GM12878 (cell line): ENCODE measurements around the gene CSF1.

Experiments
- EP300 ChIP-seq, 2 experiments: fragments of 150-350 bp in 1 of 2; IDR thresholded peaks; 2 replicates each; pipeline ENCODE4 v1.6.1; 2011 to 2012; ENCODE audit warnings: low read depth in 2 of 2, low read length in 2 of 2, borderline replicate concordance in 1 of 2, improper control_type of control experiment in 1 of 2, inconsistent platforms in 1 of 2; ENCODE audit not compliant: control insufficient read depth in 1 of 2
- FOXM1 ChIP-seq: IDR thresholded peaks from 2 replicates; pipeline ENCODE4 v1.6.1; 2012; ENCODE audit warnings: low read depth, mild to moderate bottlenecking, inconsistent platforms, low read length, moderate library complexity
- GABPA ChIP-seq: IDR thresholded peaks from 2 replicates; pipeline ENCODE4 v1.6.1; 2014; ENCODE audit warnings: antibody characterized with exemption, low read depth, mild to moderate bottlenecking, inconsistent platforms
- JUND ChIP-seq: IDR thresholded peaks from 2 replicates; pipeline ENCODE4 v1.6.1; 2012; ENCODE audit warnings: low read depth, mild to moderate bottlenecking, low read length, improper control_type of control experiment, moderate library complexity
- RAD21 ChIP-seq: IDR thresholded peaks from 2 replicates; pipeline ENCODE4 v1.6.1; 2011; ENCODE audit warnings: mild to moderate bottlenecking, low read depth, low read length, moderate library complexity; ENCODE audit not compliant: insufficient read depth
- RAD51 ChIP-seq: fragments of 450-650 bp; IDR thresholded peaks from 2 replicates; pipeline ENCODE4 v1.6.1; 2016; ENCODE audit warnings: moderate library complexity, mild to moderate bottlenecking, inconsistent platforms
- RBBP5 ChIP-seq: fragments of 200-600 bp; sonication (generic); conservative IDR thresholded peaks from 2 replicates; pipeline ENCODE4 v1.6.1; 2016
- SP1 ChIP-seq: IDR thresholded peaks from one replicate; pipeline ENCODE4 v1.6.1; 2011; ENCODE audit warnings: low read depth, low read length
- TAF1 ChIP-seq: IDR thresholded peaks from 2 replicates; pipeline ENCODE4 v1.6.1; 2011; ENCODE audit warnings: mild to moderate bottlenecking, low read depth, low read length, borderline replicate concordance
- ZNF207 ChIP-seq: fragments of 450-650 bp; IDR thresholded peaks from 2 replicates; pipeline ENCODE4 v1.6.1; 2014; ENCODE audit warnings: antibody characterized with exemption, mild to moderate bottlenecking, borderline replicate concordance
- ZNF274 ChIP-seq: IDR thresholded peaks from one replicate; pipeline ENCODE4 v1.8.0; 2011; ENCODE audit not compliant: insufficient read length, insufficient read depth
- TF ChIP-seq, protein P1 (sequence below), 3 experiments: IDR thresholded peaks in 2 of 3; conservative IDR thresholded peaks in 1 of 3; 2 replicates each; pipeline ENCODE4 v1.5.1; 2011; ENCODE audit warnings: low read depth in 3 of 3, low read length in 3 of 3, mild to moderate bottlenecking in 3 of 3, control low read depth in 2 of 3, moderate library complexity in 2 of 3, inconsistent platforms in 1 of 3, mixed read lengths in 1 of 3; ENCODE audit not compliant: control insufficient read depth in 2 of 3, insufficient read depth in 1 of 3; ENCODE audit errors: extremely low read depth in 1 of 3
- TF ChIP-seq, protein P2 (sequence below): IDR thresholded peaks from 2 replicates; pipeline ENCODE4 v1.6.1; 2011; ENCODE audit warnings: low read depth, low read length, improper control_type of control experiment, borderline replicate concordance

DNA sequence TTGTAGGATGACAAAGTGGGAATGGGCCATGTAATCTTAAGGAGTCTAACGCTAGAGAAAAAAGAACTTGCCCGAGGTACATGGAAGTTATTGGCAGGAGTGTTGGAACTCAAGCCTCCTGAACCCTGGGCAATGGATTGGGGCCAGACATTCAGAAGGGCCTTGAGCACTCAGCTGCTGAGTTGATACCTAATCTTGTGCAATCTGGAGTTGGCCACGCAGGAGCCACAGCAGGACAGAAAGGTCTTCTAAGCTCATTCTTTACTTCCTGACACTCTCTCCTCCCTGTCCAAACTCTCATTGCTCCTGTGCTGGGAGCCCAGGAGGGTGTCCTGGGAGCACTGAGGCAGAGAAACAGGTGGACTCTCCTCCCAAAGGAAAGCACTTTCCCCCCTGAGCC is 25.1 kb upstream of the CSF1 start:
- TF ChIP-seq, protein P1, sequence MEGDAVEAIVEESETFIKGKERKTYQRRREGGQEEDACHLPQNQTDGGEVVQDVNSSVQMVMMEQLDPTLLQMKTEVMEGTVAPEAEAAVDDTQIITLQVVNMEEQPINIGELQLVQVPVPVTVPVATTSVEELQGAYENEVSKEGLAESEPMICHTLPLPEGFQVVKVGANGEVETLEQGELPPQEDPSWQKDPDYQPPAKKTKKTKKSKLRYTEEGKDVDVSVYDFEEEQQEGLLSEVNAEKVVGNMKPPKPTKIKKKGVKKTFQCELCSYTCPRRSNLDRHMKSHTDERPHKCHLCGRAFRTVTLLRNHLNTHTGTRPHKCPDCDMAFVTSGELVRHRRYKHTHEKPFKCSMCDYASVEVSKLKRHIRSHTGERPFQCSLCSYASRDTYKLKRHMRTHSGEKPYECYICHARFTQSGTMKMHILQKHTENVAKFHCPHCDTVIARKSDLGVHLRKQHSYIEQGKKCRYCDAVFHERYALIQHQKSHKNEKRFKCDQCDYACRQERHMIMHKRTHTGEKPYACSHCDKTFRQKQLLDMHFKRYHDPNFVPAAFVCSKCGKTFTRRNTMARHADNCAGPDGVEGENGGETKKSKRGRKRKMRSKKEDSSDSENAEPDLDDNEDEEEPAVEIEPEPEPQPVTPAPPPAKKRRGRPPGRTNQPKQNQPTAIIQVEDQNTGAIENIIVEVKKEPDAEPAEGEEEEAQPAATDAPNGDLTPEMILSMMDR (IDR thresholded peaks at IDR 0.05 in 2 of 3, conservative IDR thresholded peaks at IDR 0.05 in 1 of 3; ENCODE audit: control insufficient read depth in 2 of 3, extremely low read depth in 1 of 3, insufficient read depth in 1 of 3, low read depth in 3 of 3, low read length in 3 of 3) = no peak
- no peak for TF ChIP-seq TAF1
- TF ChIP-seq RAD51 = no peak
- TF ChIP-seq GABPA = no peak
- TF ChIP-seq ZNF274 = no peak
- no peak for TF ChIP-seq RBBP5
- TF ChIP-seq, protein P2, sequence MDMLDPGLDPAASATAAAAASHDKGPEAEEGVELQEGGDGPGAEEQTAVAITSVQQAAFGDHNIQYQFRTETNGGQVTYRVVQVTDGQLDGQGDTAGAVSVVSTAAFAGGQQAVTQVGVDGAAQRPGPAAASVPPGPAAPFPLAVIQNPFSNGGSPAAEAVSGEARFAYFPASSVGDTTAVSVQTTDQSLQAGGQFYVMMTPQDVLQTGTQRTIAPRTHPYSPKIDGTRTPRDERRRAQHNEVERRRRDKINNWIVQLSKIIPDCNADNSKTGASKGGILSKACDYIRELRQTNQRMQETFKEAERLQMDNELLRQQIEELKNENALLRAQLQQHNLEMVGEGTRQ = no peak
- TF ChIP-seq JUND = no peak
- TF ChIP-seq SP1 = no peak
- no peak for TF ChIP-seq EP300 (IDR thresholded peaks at IDR 0.05; ENCODE audit: borderline replicate concordance in 1 of 2, control insufficient read depth in 1 of 2, low read depth in 2 of 2, low read length in 2 of 2)
- TF ChIP-seq RAD21 = no peak
- no peak for TF ChIP-seq FOXM1
- TF ChIP-seq ZNF207 = no peak
